Naive thymus-derived CD4-positive, alpha-beta T cell (primary cell): ENCODE measurements around the gene ATP10A. TPM values are rescaled to one million over a fixed set of nuclear protein-coding genes. Genes with fewer than 3 reads are reported as not detected.
A peak's percentile ranks its signal among the peaks of the same experiment; 100 is the strongest.

Experiments
- ATAC-seq: fragments of 150-1000 bp; cut with Tn5 transposase; 2 replicates; pipeline ENCODE4 v1.10.0; 2021; ENCODE audit warnings: mild to moderate bottlenecking, moderate library complexity
- CTCF ChIA-PET: fragments of 350-600 bp; sonication (Branson Sonifier 250); formaldehyde crosslinking; loops from one replicate; lab custom pipeline; 2021; ENCODE audit warnings: antibody characterized with exemption; lab: Charles Lee
- POLR2A ChIA-PET: fragments of 350-600 bp; sonication (Branson Sonifier 250); formaldehyde crosslinking; loops from one replicate; lab custom pipeline; 2021; ENCODE audit warnings: antibody characterized with exemption, inconsistent platforms; lab: Charles Lee
- DNase-seq, 9 donors: peaks; one replicate each; pipeline versions ENCODE4 v3.0.0 to v3.0.0-alpha.2; 2020 to 2022; ENCODE audit warnings: mixed read lengths in 1 of 9
- H3K27ac ChIP-seq: one replicate; pipeline ENCODE4 v1.7.0; 2013; ENCODE audit warnings: mild to moderate bottlenecking, low read depth, low read length, moderate library complexity
- H3K27me3 ChIP-seq, 2 donors: one replicate each; pipeline ENCODE4 v1.7.0; 2013; ENCODE audit warnings: low read length in 2 of 2, mild to moderate bottlenecking in 2 of 2, moderate library complexity in 2 of 2; ENCODE audit not compliant: control insufficient read depth in 2 of 2, insufficient read depth in 2 of 2
- H3K36me3 ChIP-seq, 3 experiments: 1 replicate in 2 of 3; 2 replicates in 1 of 3; pipeline ENCODE4 v1.7.0; 2013; ENCODE audit warnings: low read length in 3 of 3, mild to moderate bottlenecking in 3 of 3, moderate library complexity in 1 of 3; ENCODE audit not compliant: insufficient read depth in 3 of 3, control insufficient read depth in 2 of 3
- H3K4me1 ChIP-seq, 2 donors: one replicate each; pipeline ENCODE4 v1.7.0; 2013; ENCODE audit warnings: low read length in 2 of 2, mild to moderate bottlenecking in 2 of 2, moderate library complexity in 1 of 2; ENCODE audit not compliant: control insufficient read depth in 2 of 2, insufficient read depth in 2 of 2
- H3K4me3 ChIP-seq: 2 replicates; pipeline ENCODE4 v1.7.0; 2013; ENCODE audit warnings: mild to moderate bottlenecking, low read length
- H3K9me3 ChIP-seq, 3 experiments: 1 replicate in 2 of 3; 2 replicates in 1 of 3; pipeline ENCODE4 v1.7.0; 2013; ENCODE audit warnings: low read length in 3 of 3; ENCODE audit not compliant: control insufficient read depth in 2 of 3
- H3K27ac Mint-ChIP-seq, 9 donors: one replicate each; pipeline ENCODE4 v1.8.0; 2020 to 2022; ENCODE audit warnings: mixed read lengths in 9 of 9, mild to moderate bottlenecking in 8 of 9, moderate library complexity in 5 of 9, inconsistent platforms in 2 of 9
- H3K27me3 Mint-ChIP-seq, 5 donors: one replicate each; pipeline ENCODE4 v1.8.0; 2021 to 2022; ENCODE audit warnings: mixed read lengths in 5 of 5, mild to moderate bottlenecking in 1 of 5
- H3K36me3 Mint-ChIP-seq, 5 donors: one replicate each; pipeline ENCODE4 v1.8.0; 2020 to 2022; ENCODE audit warnings: mixed read lengths in 5 of 5, mild to moderate bottlenecking in 3 of 5, inconsistent platforms in 1 of 5
- H3K4me1 Mint-ChIP-seq, 7 donors: one replicate each; pipeline ENCODE4 v1.8.0; 2020 to 2022; ENCODE audit warnings: mixed read lengths in 7 of 7, mild to moderate bottlenecking in 3 of 7, inconsistent platforms in 1 of 7
- H3K4me3 Mint-ChIP-seq, 10 donors: one replicate each; pipeline ENCODE4 v1.8.0; 2020 to 2022; ENCODE audit warnings: mild to moderate bottlenecking in 10 of 10, mixed read lengths in 10 of 10, moderate library complexity in 6 of 10, inconsistent platforms in 2 of 10
- H3K9me3 Mint-ChIP-seq, 11 donors: one replicate each; pipeline ENCODE4 v1.8.0; 2020 to 2022; ENCODE audit warnings: mixed read lengths in 11 of 11, mild to moderate bottlenecking in 4 of 11, inconsistent platforms in 1 of 11, moderate library complexity in 1 of 11
- intact Hi-C, 2 donors: fragments of 100-400 bp; cut with micrococcal nuclease; formaldehyde crosslinking; loops; one replicate each; pipeline ENCODE4 v1.15.1; 2023
- polyA plus RNA-seq, 2 donors: library from polyadenylated mRNA; unstranded; fragments of 300-500 nt; fragmentation: Illumina TruSeq; gene quantifications; one replicate each; pipeline ENCODE4 v1.2.3, GENCODE V29; 2021
- total RNA-seq, 6 experiments: library from RNA in 5 of 6; stranded (reverse) in 5 of 6; gene quantifications; 1 replicate in 5 of 6; 2 replicates in 1 of 6; pipeline ENCODE4 v1.2.3 and lab custom pipeline; 2021 to 2026

Gene ATP10A
- total and polyA plus RNA-seq, 7 experiments from 2014 or later: 7.2 to 86.4 (median 57.6) TPM

GRCh38 chr15:25671132-25671531 lies 192.0 kb downstream of the ATP10A start:
- intact Hi-C loops: no loop called here
- ChIA-PET POLR2A (no interaction called here), CTCF (no interaction called here)
- H3K4me1 Mint-ChIP-seq: peaks cover 2 to 18% (median 8%) of the 10 kb centered on the region in 7 donors
- peaks cover 0 to 8% (median 0%) of the 10 kb centered on the region in 5 donors for H3K36me3 Mint-ChIP-seq
- peaks cover 0 to 32% (median 4%) of the 10 kb centered on the region in 11 donors for H3K9me3 Mint-ChIP-seq
- no peak overlapping the region for H3K27ac Mint-ChIP-seq
- H3K4me3 Mint-ChIP-seq: no peak overlapping the region
- no peaks in the 10 kb centered on the region for H3K27me3 ChIP-seq
- H3K9me3 ChIP-seq: no peaks in the 10 kb centered on the region
- H3K36me3 ChIP-seq: no peaks in the 10 kb centered on the region
- no peaks in the 10 kb centered on the region for H3K4me1 ChIP-seq
- H3K27ac ChIP-seq: no peak overlapping the region
- H3K27me3 Mint-ChIP-seq: peaks cover 18 to 32% (median 24%) of the 10 kb centered on the region in 5 donors
- no peak overlapping the region for H3K4me3 ChIP-seq
- DNase-seq (no peak), ATAC-seq (no peak)

GRCh38 chr15:25670621-25671020 lies 192.5 kb downstream of the ATP10A start:
- H3K4me3 Mint-ChIP-seq: no peak overlapping the region
- intact Hi-C loops: no loop called here
- Histone ChIP-seq H3K36me3 (no peaks in the 10 kb centered on the region), H3K27ac (no peak overlapping the region), H3K9me3 (no peaks in the 10 kb centered on the region), H3K27me3 (no peaks in the 10 kb centered on the region), H3K4me1 (no peaks in the 10 kb centered on the region), H3K4me3 (no peak overlapping the region)
- ATAC-seq (no peak), DNase-seq (no peak)
- H3K4me1 Mint-ChIP-seq: peaks cover 2 to 18% (median 8%) of the 10 kb centered on the region in 7 donors
- ChIA-PET CTCF (no interaction called here), POLR2A (no interaction called here)
- peaks cover 23 to 37% (median 26%) of the 10 kb centered on the region in 5 donors for H3K27me3 Mint-ChIP-seq
- H3K27ac Mint-ChIP-seq: no peak overlapping the region
- H3K9me3 Mint-ChIP-seq: peaks cover 0 to 32% (median 4%) of the 10 kb centered on the region in 11 donors
- peaks cover 0 to 8% (median 0%) of the 10 kb centered on the region in 5 donors for H3K36me3 Mint-ChIP-seq

- POLR2A ChIA-PET: no interaction called here
- CTCF ChIA-PET: no interaction called here
- H3K27ac Mint-ChIP-seq: no peak overlapping the region
- ATAC-seq: no peak
- H3K9me3 Mint-ChIP-seq: peaks cover 0 to 32% (median 4%) of the 10 kb centered on the region in 11 donors
- H3K27me3 Mint-ChIP-seq: peaks cover 26 to 42% (median 28%) of the 10 kb centered on the region in 5 donors
- no peak for DNase-seq
- H3K27me3 ChIP-seq: no peaks in the 10 kb centered on the region
- H3K27ac ChIP-seq: no peak overlapping the region
- intact Hi-C loops: no loop called here
- H3K36me3 Mint-ChIP-seq: peaks cover 0 to 6% (median 0%) of the 10 kb centered on the region in 5 donors
- no peaks in the 10 kb centered on the region for H3K4me1 ChIP-seq
- H3K4me1 Mint-ChIP-seq: peaks cover 2 to 18% (median 8%) of the 10 kb centered on the region in 7 donors
- H3K9me3 ChIP-seq: no peaks in the 10 kb centered on the region
- H3K4me3 Mint-ChIP-seq: peak overlapping the region in 2 of 10 donors; percentile 0 to 4
- H3K4me3 ChIP-seq: no peak overlapping the region
- no peaks in the 10 kb centered on the region for H3K36me3 ChIP-seq
Observed at GRCh38 chr15:25670025-25670554, 193.0 kb downstream of the ATP10A start.

- Histone ChIP-seq H3K4me3 (no peak overlapping the region), H3K9me3 (no peaks in the 10 kb centered on the region), H3K27ac (no peak overlapping the region), H3K27me3 (no peaks in the 10 kb centered on the region), H3K36me3 (no peaks in the 10 kb centered on the region), H3K4me1 (no peaks in the 10 kb centered on the region)
- no peak for DNase-seq
- Mint-ChIP-seq H3K9me3 (peaks cover 0 to 32% (median 5%) of the 10 kb centered on the region in 11 donors), H3K36me3 (peaks cover 0 to 4% (median 0%) of the 10 kb centered on the region in 5 donors), H3K4me3 (no peak overlapping the region), H3K27me3 (peaks cover 26 to 51% (median 39%) of the 10 kb centered on the region in 5 donors), H3K27ac (no peak overlapping the region), H3K4me1 (peaks cover 2 to 18% (median 8%) of the 10 kb centered on the region in 7 donors)
- CTCF ChIA-PET: no interaction called here
- POLR2A ChIA-PET: no interaction called here
- no peak for ATAC-seq
- intact Hi-C loops: no loop called here
Observed at GRCh38 chr15:25668901-25669300, 194.2 kb downstream of the ATP10A start.

- Histone ChIP-seq H3K27ac (no peak overlapping the region), H3K9me3 (no peaks in the 10 kb centered on the region), H3K27me3 (no peaks in the 10 kb centered on the region), H3K4me1 (no peaks in the 10 kb centered on the region), H3K36me3 (no peaks in the 10 kb centered on the region), H3K4me3 (no peak overlapping the region)
- intact Hi-C loops: no loop called here
- Mint-ChIP-seq H3K9me3 (peaks cover 0 to 29% (median 5%) of the 10 kb centered on the region in 11 donors), H3K36me3 (peaks cover 0 to 4% (median 0%) of the 10 kb centered on the region in 5 donors), H3K4me3 (no peak overlapping the region), H3K27me3 (peaks cover 26 to 51% (median 39%) of the 10 kb centered on the region in 5 donors), H3K4me1 (peaks cover 2 to 18% (median 8%) of the 10 kb centered on the region in 7 donors), H3K27ac (no peak overlapping the region)
- DNase-seq: no peak
- POLR2A ChIA-PET: no interaction called here
- ATAC-seq: no peak
- CTCF ChIA-PET: no interaction called here
Observed at GRCh38 chr15:25668236-25668795, 194.8 kb downstream of the ATP10A start.

GRCh38 chr15:25667829-25668228 lies 195.3 kb downstream of the ATP10A start:
- Mint-ChIP-seq H3K9me3 (peaks cover 0 to 27% (median 5%) of the 10 kb centered on the region in 11 donors), H3K4me3 (no peak overlapping the region), H3K27me3 (peaks cover 26 to 51% (median 44%) of the 10 kb centered on the region in 5 donors), H3K4me1 (peaks cover 2 to 18% (median 8%) of the 10 kb centered on the region in 7 donors), H3K27ac (no peak overlapping the region), H3K36me3 (peaks cover 0 to 4% (median 0%) of the 10 kb centered on the region in 5 donors)
- intact Hi-C loops: no loop called here
- ATAC-seq (no peak), DNase-seq (no peak)
- no peak overlapping the region for H3K27ac ChIP-seq
- no peaks in the 10 kb centered on the region for H3K36me3 ChIP-seq
- no peaks in the 10 kb centered on the region for H3K27me3 ChIP-seq
- no peaks in the 10 kb centered on the region for H3K9me3 ChIP-seq
- H3K4me3 ChIP-seq: no peak overlapping the region
- CTCF ChIA-PET: no interaction called here
- H3K4me1 ChIP-seq: no peaks in the 10 kb centered on the region
- POLR2A ChIA-PET: no interaction called here

- intact Hi-C loops: no loop called here
- Mint-ChIP-seq H3K27me3 (peaks cover 17 to 51% (median 44%) of the 10 kb centered on the region in 5 donors), H3K9me3 (peaks cover 0 to 9% (median 0%) of the 10 kb centered on the region in 11 donors), H3K4me3 (no peak overlapping the region), H3K27ac (no peak overlapping the region), H3K4me1 (peaks cover 0 to 13% (median 8%) of the 10 kb centered on the region in 7 donors), H3K36me3 (no peaks in the 10 kb centered on the region)
- no peak overlapping the region for H3K4me3 ChIP-seq
- H3K9me3 ChIP-seq: no peaks in the 10 kb centered on the region
- DNase-seq (no peak), ATAC-seq (no peak)
- ChIA-PET CTCF (no interaction called here), POLR2A (no interaction called here)
- no peaks in the 10 kb centered on the region for H3K4me1 ChIP-seq
- H3K27me3 ChIP-seq: no peaks in the 10 kb centered on the region
- H3K27ac ChIP-seq: no peak overlapping the region
- no peaks in the 10 kb centered on the region for H3K36me3 ChIP-seq
Observed at GRCh38 chr15:25665913-25666312, 197.2 kb downstream of the ATP10A start.
